ENCODE data around the gene ARHGEF11. TPM values are rescaled to one million over a fixed set of nuclear protein-coding genes. Genes with fewer than 3 reads are reported as not detected.

Gene ARHGEF11
- total RNA-seq, 2 donors from 2014 or later, result 16.5 to 28.0 TPM

DNA sequence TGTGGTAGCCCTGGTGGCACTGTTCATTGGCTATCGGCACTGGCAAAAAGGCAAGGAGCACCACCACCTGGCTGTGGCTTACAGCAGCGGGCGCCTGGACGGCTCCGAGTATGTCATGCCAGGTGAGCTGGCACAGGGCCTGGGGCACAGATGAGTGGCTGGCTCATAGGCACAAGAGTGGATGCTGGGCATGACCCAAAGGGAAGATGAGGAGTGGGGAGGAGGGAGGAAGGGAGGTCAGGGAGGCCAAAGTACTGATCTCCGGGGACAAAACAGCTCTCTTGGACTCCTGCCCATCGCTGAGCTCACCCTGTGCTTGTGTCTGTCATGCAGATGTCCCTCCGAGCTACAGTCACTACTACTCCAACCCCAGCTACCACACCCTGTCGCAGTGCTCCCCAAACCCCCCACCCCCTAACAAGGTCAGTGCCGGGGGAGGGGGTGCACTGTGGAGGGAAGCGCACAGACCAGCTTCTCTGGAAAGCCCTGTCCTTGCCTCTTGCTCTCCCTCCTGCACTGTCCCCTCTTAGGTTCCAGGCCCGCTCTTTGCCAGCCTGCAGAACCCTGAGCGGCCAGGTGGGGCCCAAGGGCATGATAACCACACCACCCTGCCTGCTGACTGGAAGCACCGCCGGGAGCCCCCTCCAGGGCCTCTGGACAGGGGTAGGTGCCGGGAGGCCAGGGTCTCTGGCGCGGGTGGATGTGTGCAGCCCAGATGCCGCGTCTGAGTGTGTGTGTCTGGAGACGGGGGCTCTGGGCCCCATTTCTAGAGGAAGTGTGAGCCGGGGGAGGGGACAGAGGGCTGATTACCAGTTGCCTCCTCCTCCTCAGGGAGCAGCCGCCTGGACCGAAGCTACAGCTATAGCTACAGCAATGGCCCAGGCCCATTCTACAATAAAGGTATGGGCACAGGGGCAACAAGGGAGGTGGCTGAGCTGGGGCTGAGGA, 132.4 kb downstream of the ARHGEF11 start:
- Mint-ChIP-seq H3K27me3 (peaks cover 68% of the 10 kb centered on the region), H3K27ac (no peak overlapping the region), H3K4me3 (no peak overlapping the region), H3K4me1 (peaks cover 4% of the 10 kb centered on the region), H3K36me3 (ENCODE audit: low read depth) (no peaks in the 10 kb centered on the region)
- DNase-seq (no peak), ATAC-seq (no peak)
- no peaks in the 10 kb centered on the region for H3K9me3 ChIP-seq (ENCODE audit: control insufficient read depth, low read length, poor library complexity, severe bottlenecking)

DNA sequence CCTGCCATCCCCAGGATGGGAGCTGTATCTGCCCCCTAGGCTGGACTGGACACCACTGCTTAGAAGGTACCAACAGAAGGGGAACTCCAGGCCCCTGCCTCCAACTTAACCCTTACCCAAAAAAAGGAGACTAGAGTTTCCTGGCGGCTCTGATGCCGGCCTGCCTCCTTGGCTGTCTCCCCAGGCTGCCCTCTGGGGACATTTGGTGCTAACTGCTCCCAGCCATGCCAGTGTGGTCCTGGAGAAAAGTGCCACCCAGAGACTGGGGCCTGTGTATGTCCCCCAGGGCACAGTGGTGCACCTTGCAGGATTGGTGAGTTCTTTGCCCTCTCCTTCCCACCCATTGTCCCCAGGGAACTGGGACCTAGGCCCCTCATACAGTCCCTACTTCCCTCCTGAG, 133.2 kb downstream of the ARHGEF11 start:
- H3K36me3 Mint-ChIP-seq (ENCODE audit: low read depth), result no peaks in the 10 kb centered on the region
- DNase-seq (no peak), ATAC-seq (no peak)
- H3K4me3 Mint-ChIP-seq, result no peak overlapping the region
- H3K4me1 Mint-ChIP-seq, result peaks cover 4% of the 10 kb centered on the region
- H3K27ac Mint-ChIP-seq, result no peak overlapping the region
- no peaks in the 10 kb centered on the region for H3K9me3 ChIP-seq (ENCODE audit: control insufficient read depth, low read length, poor library complexity, severe bottlenecking)
- H3K27me3 Mint-ChIP-seq, result peaks cover 64% of the 10 kb centered on the region

GRCh38 chr1:156911577-156912298, 133.8 kb downstream of the ARHGEF11 start:
- no peak for DNase-seq
- H3K4me1 Mint-ChIP-seq, result peaks cover 8% of the 10 kb centered on the region
- H3K36me3 Mint-ChIP-seq (ENCODE audit: low read depth), result peaks cover 3% of the 10 kb centered on the region
- peaks cover 64% of the 10 kb centered on the region for H3K27me3 Mint-ChIP-seq
- no peak for ATAC-seq
- no peak overlapping the region for H3K27ac Mint-ChIP-seq
- H3K9me3 ChIP-seq (ENCODE audit: control insufficient read depth, low read length, poor library complexity, severe bottlenecking), result no peaks in the 10 kb centered on the region
- H3K4me3 Mint-ChIP-seq, result no peak overlapping the region

- DNase-seq (peak; percentile 49 to 60 (median 56)), ATAC-seq (peak; percentile 79)
- H3K27me3 Mint-ChIP-seq, result peaks cover 60% of the 10 kb centered on the region
- no peak overlapping the region for H3K27ac Mint-ChIP-seq
- peaks cover 10% of the 10 kb centered on the region for H3K4me1 Mint-ChIP-seq
- H3K36me3 Mint-ChIP-seq (ENCODE audit: low read depth), result peaks cover 3% of the 10 kb centered on the region
- no peak overlapping the region for H3K4me3 Mint-ChIP-seq
- H3K9me3 ChIP-seq (ENCODE audit: control insufficient read depth, low read length, poor library complexity, severe bottlenecking), result no peaks in the 10 kb centered on the region
Measured at GRCh38 chr1:156910309-156910782, 135.2 kb downstream of the ARHGEF11 start.

DNA sequence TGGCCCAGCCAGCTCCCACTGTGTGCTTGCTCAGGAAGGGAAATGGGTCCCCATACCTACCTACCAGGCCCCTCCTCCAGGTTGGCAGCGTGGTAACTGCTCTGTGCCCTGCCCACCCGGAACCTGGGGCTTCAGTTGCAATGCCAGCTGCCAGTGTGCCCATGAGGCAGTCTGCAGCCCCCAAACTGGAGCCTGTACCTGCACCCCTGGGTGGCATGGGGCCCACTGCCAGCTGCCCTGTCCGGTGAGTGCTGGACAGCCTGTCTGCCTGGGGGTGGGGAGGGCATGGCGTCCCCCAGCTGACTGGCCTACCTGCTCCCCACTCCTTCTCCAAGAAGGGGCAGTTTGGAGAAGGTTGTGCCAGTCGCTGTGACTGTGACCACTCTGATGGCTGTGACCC, 135.9 kb downstream of the ARHGEF11 start:
- peaks cover 3% of the 10 kb centered on the region for H3K36me3 Mint-ChIP-seq (ENCODE audit: low read depth)
- no peak overlapping the region for H3K27ac Mint-ChIP-seq
- H3K27me3 Mint-ChIP-seq, result peaks cover 54% of the 10 kb centered on the region
- peaks cover 9% of the 10 kb centered on the region for H3K4me1 Mint-ChIP-seq
- H3K4me3 Mint-ChIP-seq, result no peak overlapping the region
- no peaks in the 10 kb centered on the region for H3K9me3 ChIP-seq (ENCODE audit: control insufficient read depth, low read length, poor library complexity, severe bottlenecking)
- ATAC-seq (no peak), DNase-seq (no peak)

DNA sequence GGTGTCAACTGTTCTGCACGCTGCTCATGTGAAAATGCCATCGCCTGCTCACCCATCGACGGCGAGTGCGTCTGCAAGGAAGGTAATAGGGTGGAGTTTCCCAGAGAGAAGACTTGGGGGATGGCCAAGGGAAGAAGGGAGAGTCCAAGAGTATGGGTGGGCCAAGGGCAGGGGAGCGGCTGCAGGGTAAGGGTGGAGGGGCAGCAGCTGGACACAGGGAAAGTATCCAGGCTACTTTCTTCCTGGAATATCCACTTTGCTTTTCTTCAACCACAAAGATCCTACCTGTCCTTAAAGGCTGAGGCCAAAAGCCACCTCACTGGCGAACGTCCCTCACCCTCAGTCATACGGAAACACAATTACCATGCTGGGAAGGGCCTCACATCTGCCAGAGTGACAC, 136.6 kb downstream of the ARHGEF11 start:
- Mint-ChIP-seq H3K27me3 (peaks cover 47% of the 10 kb centered on the region), H3K36me3 (ENCODE audit: low read depth) (peaks cover 3% of the 10 kb centered on the region), H3K4me1 (peaks cover 9% of the 10 kb centered on the region), H3K27ac (no peak overlapping the region), H3K4me3 (no peak overlapping the region)
- DNase-seq, result no peak
- ATAC-seq, result no peak
- H3K9me3 ChIP-seq (ENCODE audit: control insufficient read depth, low read length, poor library complexity, severe bottlenecking), result no peaks in the 10 kb centered on the region

DNA sequence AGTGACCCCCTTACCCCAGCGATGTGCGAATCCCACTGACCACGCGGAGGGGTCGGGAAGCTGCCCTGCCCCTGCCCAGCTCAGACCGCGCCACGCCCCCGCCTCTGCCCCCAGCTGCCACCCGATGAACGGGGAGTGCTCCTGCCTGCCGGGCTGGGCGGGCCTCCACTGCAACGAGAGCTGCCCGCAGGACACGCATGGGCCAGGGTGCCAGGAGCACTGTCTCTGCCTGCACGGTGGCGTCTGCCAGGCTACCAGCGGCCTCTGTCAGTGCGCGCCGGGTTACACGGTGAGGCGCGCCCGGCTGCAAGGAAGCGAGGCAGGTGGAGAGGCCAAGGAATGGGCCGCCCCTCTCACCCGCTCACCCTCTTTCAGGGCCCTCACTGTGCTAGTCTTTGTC, 137.0 kb downstream of the ARHGEF11 start:
- no peak for DNase-seq
- peaks cover 43% of the 10 kb centered on the region for H3K27me3 Mint-ChIP-seq
- H3K36me3 Mint-ChIP-seq (ENCODE audit: low read depth), result peaks cover 3% of the 10 kb centered on the region
- H3K4me1 Mint-ChIP-seq, result peaks cover 9% of the 10 kb centered on the region
- H3K4me3 Mint-ChIP-seq, result no peak overlapping the region
- H3K9me3 ChIP-seq (ENCODE audit: control insufficient read depth, low read length, poor library complexity, severe bottlenecking), result no peaks in the 10 kb centered on the region
- ATAC-seq, result no peak
- H3K27ac Mint-ChIP-seq, result no peak overlapping the region

- H3K9me3 ChIP-seq (ENCODE audit: control insufficient read depth, low read length, poor library complexity, severe bottlenecking), result no peaks in the 10 kb centered on the region
- H3K4me1 Mint-ChIP-seq, result peaks cover 9% of the 10 kb centered on the region
- peaks cover 43% of the 10 kb centered on the region for H3K27me3 Mint-ChIP-seq
- ATAC-seq (no peak), DNase-seq (no peak)
- no peak overlapping the region for H3K27ac Mint-ChIP-seq
- peaks cover 3% of the 10 kb centered on the region for H3K36me3 Mint-ChIP-seq (ENCODE audit: low read depth)
- H3K4me3 Mint-ChIP-seq, result no peak overlapping the region
Measured at GRCh38 chr1:156906206-156906906, 139.2 kb downstream of the ARHGEF11 start.

DNA sequence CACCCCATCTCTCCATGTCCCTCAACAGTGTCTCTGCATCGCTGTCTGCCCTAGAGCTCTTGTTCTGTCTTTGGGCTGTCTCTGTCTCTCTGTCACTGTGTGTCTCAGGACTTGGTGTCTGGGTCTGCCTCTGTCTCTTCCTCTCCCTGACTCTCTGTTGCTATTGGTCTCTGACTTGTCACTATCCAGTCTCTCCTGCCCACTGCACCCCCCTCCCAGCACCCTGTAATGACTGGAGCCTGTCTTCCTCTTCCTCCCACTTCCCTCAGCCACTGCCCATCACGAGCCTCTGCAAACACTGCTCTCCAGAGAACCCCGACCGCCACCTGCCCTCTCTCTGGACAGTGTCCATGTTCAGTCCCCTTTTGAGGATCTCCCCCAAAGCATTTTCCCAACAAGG, 139.9 kb downstream of the ARHGEF11 start:
- no peak for ATAC-seq
- no peaks in the 10 kb centered on the region for H3K9me3 ChIP-seq (ENCODE audit: control insufficient read depth, low read length, poor library complexity, severe bottlenecking)

GRCh38 chr1:156905176-156905575, 140.4 kb downstream of the ARHGEF11 start:
- peaks cover 36% of the 10 kb centered on the region for H3K27me3 Mint-ChIP-seq
- no peak for ATAC-seq
- no peaks in the 10 kb centered on the region for H3K9me3 ChIP-seq (ENCODE audit: control insufficient read depth, low read length, poor library complexity, severe bottlenecking)
- H3K27ac Mint-ChIP-seq, result no peak overlapping the region
- DNase-seq, result no peak
- H3K4me1 Mint-ChIP-seq, result peaks cover 7% of the 10 kb centered on the region
- no peak overlapping the region for H3K4me3 Mint-ChIP-seq
- H3K36me3 Mint-ChIP-seq (ENCODE audit: low read depth), result peaks cover 3% of the 10 kb centered on the region

More for the DNA sequence above, 139.9 kb downstream of the ARHGEF11 start:
- Mint-ChIP-seq H3K4me1 (peaks cover 9% of the 10 kb centered on the region), H3K27ac (no peak overlapping the region), H3K36me3 (ENCODE audit: low read depth) (peaks cover 3% of the 10 kb centered on the region), H3K4me3 (no peak overlapping the region), H3K27me3 (peaks cover 40% of the 10 kb centered on the region)
- DNase-seq, result no peak

DNA sequence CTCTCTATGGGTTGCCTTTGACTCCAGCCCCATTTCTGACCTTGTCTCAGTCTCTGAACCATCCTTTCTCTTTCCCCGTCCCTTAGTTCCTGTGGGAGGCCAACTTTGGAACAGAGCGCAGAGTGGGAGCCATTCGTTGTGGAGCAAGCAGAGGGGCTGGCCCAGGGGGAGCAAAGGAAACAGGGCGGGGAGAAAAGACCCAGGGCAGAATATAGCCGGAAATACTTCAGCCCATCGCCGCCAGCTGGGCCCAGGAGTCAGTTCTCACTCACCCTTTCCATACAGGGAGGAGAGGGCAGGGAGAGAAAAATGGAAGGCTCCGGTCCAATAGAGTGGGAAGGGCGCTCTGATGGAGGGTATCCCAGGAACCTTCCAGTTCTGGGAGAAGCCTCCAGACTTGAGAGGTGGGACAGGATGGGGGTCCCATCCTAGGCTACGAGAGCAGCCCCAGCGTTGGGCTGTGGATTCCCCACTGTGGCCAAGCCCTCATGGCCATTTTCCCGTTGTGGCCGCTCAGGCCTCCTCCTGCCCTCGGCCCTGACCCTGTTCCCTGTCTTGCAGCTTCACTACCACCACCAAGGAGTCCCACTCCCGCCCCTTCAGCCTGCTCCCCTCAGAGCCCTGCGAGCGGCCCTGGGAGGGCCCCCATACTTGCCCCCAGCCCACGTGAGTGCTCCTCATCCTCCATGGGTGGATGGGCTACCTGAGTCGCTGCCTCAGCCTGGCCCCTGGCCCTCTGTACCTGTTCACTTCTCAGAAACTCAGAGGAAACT, 141.2 kb downstream of the ARHGEF11 start:
- H3K4me1 Mint-ChIP-seq, result peaks cover 7% of the 10 kb centered on the region
- peaks cover 36% of the 10 kb centered on the region for H3K27me3 Mint-ChIP-seq
- H3K9me3 ChIP-seq (ENCODE audit: control insufficient read depth, low read length, poor library complexity, severe bottlenecking), result no peaks in the 10 kb centered on the region
- H3K27ac Mint-ChIP-seq, result no peak overlapping the region
- DNase-seq (no peak), ATAC-seq (no peak)
- H3K4me3 Mint-ChIP-seq, result no peak overlapping the region
- H3K36me3 Mint-ChIP-seq (ENCODE audit: low read depth), result peaks cover 3% of the 10 kb centered on the region

DNA sequence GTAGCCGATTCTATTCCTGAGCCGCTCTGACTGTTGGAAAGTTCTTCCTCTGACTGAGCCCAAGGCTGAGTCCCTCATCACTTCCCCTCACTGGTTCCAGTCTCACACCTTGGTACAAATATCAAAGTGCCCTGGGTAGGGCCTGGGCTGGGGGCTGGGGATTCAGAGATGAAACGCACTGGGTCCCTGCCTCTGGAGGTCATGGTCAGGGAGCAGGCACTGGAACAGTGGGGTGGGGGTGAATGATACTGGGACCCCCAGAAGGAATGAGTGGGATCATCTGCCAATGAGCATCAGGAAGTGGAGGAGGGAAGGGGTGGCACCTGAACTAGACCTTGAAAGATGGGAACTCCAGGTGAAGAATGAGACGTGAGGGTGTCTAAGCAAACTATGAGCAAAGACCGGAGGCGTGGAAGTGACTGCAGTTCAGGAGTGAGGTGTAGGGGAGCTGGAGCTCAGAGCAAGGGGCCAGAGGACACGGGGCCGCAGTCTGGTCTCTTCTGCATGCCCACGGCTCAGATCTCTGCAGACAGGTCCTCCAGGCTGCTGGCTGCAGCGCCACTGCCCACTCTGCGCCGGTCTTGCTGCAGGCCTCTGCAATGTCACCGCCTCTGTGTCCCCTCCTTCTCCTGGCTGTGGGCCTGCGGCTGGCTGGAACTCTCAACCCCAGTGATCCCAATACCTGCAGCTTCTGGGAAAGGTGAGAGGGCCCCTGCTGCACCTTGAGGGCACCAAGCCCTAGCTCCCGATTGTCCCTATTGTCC, 142.0 kb downstream of the ARHGEF11 start:
- peaks cover 9% of the 10 kb centered on the region for H3K4me1 Mint-ChIP-seq
- H3K4me3 Mint-ChIP-seq, result no peak overlapping the region
- peaks cover 5% of the 10 kb centered on the region for H3K36me3 Mint-ChIP-seq (ENCODE audit: low read depth)

More for the DNA sequence above, 142.0 kb downstream of the ARHGEF11 start:
- ATAC-seq (no peak), DNase-seq (no peak)
- Mint-ChIP-seq H3K27me3 (peaks cover 40% of the 10 kb centered on the region), H3K27ac (no peak overlapping the region)
- no peaks in the 10 kb centered on the region for H3K9me3 ChIP-seq (ENCODE audit: control insufficient read depth, low read length, poor library complexity, severe bottlenecking)
